GM12878 (cell line): ENCODE data around the gene SEMA7A. TPM values are rescaled to one million over a fixed set of nuclear protein-coding genes. Genes with fewer than 3 reads are reported as not detected.

Experiments
- BCLAF1 ChIP-seq: fragments of 450-650 bp; IDR thresholded peaks from 2 replicates; pipeline ENCODE4 v1.6.1; 2017; ENCODE audit warnings: antibody characterized with exemption, mild to moderate bottlenecking, moderate library complexity
- HDAC2 ChIP-seq: fragments of 200-600 bp; sonication (generic); IDR thresholded peaks from 2 replicates; pipeline ENCODE4 v1.6.1; 2017
- HDAC6 ChIP-seq: fragments of 200-600 bp; sonication (generic); IDR thresholded peaks from one replicate; pipeline ENCODE4 v1.8.0; 2017; ENCODE audit warnings: antibody characterized with exemption; ENCODE audit not compliant: unreplicated experiment
- IKZF2 ChIP-seq, 2 experiments: fragments of 450-650 bp; IDR thresholded peaks; 2 replicates each; pipeline ENCODE4 v1.6.1; 2017; ENCODE audit warnings: mild to moderate bottlenecking in 2 of 2, moderate library complexity in 2 of 2
- JUNB ChIP-seq: IDR thresholded peaks from 2 replicates; pipeline ENCODE4 v1.6.1; 2016; ENCODE audit warnings: antibody characterized with exemption, mild to moderate bottlenecking
- RB1 ChIP-seq: fragments of 450-650 bp; formaldehyde crosslinking; IDR thresholded peaks from 2 replicates; pipeline ENCODE4 v1.6.1; 2017; ENCODE audit warnings: mild to moderate bottlenecking, borderline replicate concordance
- SMAD5 ChIP-seq: IDR thresholded peaks from 2 replicates; pipeline ENCODE4 v1.6.1; 2016; ENCODE audit warnings: antibody characterized with exemption, low read depth
- YY1 ChIP-seq: IDR thresholded peaks from 2 replicates; pipeline ENCODE4 v1.6.1; 2011; ENCODE audit warnings: low read depth, mild to moderate bottlenecking, low read length
- ZBTB11 ChIP-seq: fragments of 450-650 bp; formaldehyde crosslinking; IDR thresholded peaks from 2 replicates; pipeline ENCODE4 v1.5.0; 2022; ENCODE audit warnings: mild to moderate bottlenecking, missing genetic modification characterization
- ZBTB4 ChIP-seq: fragments of 450-650 bp; formaldehyde crosslinking; IDR thresholded peaks from 2 replicates; pipeline ENCODE4 v1.4.0; 2022; ENCODE audit warnings: mild to moderate bottlenecking, moderate library complexity
- polyA plus RNA-seq, 11 experiments: library from polyadenylated mRNA; depleted of rRNA in 4 of 11; unstranded in 6 of 11; stranded (reverse) in 5 of 11; fragments of >200 nt; fragmentation: Nextera tagmentation in 4 of 11; fragmentation: Illumina TruSeq in 1 of 11; extraction: Ambion mirVana in 4 of 11; extraction: Trizol in 1 of 11; gene quantifications; 1 replicate in 1 of 11; 2 replicates in 10 of 11; pipeline versions ENCODE4 v1.2.1 to v1.2.3, GENCODE V29; 2011 to 2016; ENCODE audit warnings: inconsistent platforms in 2 of 11, missing spikeins in 2 of 11, low read depth in 1 of 11
- total RNA-seq, 4 experiments: library from RNA; depleted of rRNA in 3 of 4; stranded (reverse); fragments of >200 nt in 3 of 4; fragmentation: Illumina TruSeq in 1 of 4; extraction: Trizol in 1 of 4; gene quantifications; 2 replicates each; pipeline versions ENCODE4 v1.2.1 to v1.2.3, GENCODE V29; 2013 to 2021

The SEMA7A gene
- total and polyA plus RNA-seq, 10 of the 15 experiments (the other 5 are each of a cell fraction or from before 2014, with no cell fraction given): 0.08 to 112 (median 53.5) TPM

GRCh38 chr15:74373056-74373650 is 60.6 kb downstream of the SEMA7A start (continued):
- TF ChIP-seq BCLAF1 (no peak), HDAC6 (no peak), SMAD5 (no peak), ZBTB4 (no peak), RB1 (no peak), IKZF2 (IDR thresholded peaks at IDR 0.05) (no peak), YY1 (no peak), JUNB (no peak), HDAC2 (no peak), ZBTB11 (CRISPR knock-in tag) (no peak)
